ES-I3 (cell line): ENCODE measurements around the gene C10orf67.

Source experiments
- H3K36me3 ChIP-seq: 2 replicates; pipeline ENCODE4 v1.6.1; 2013; ENCODE audit warnings: mild to moderate bottlenecking, low read length, control low read depth, moderate library complexity; ENCODE audit not compliant: insufficient read depth
- H3K4me1 ChIP-seq: 2 replicates; pipeline ENCODE4 v1.6.1; 2013; ENCODE audit warnings: mild to moderate bottlenecking, control low read depth, low read length; ENCODE audit not compliant: insufficient read depth
- H3K9ac ChIP-seq: 2 replicates; pipeline ENCODE4 v1.6.1; 2013; ENCODE audit warnings: low read depth, mild to moderate bottlenecking, low read length, moderate library complexity
- H3K9me3 ChIP-seq: 2 replicates; pipeline ENCODE4 v1.6.1; 2013; ENCODE audit warnings: mild to moderate bottlenecking, low read length, moderate library complexity; ENCODE audit not compliant: control insufficient read depth, insufficient read depth

C10orf67 gene

DNA sequence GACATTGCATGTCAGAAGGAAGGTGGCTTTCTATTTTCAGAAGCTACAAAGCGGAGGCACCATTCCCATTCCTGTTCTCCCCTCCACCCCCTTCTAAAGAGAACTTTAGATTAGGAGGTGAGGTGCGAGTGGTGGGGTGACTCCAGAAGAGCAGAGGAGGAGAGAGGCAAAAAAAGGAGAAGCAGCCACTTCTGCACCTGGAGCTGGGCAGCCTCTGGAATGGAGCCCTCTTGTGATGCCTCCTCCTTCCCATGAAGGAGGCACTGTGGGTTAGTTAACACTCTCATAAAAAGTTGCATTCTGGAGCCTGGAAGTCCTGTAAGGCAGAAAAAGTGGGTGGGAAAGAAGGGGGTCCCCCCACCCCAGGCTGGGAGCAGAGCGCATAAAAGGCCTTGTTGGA is 147.7 kb downstream of the C10orf67 start:
- Histone ChIP-seq H3K36me3 (no peaks in the 10 kb centered on the region), H3K4me1 (0 out of 2 replicates have a peak, but pooled peaks cover 9% of the 10 kb centered on the region), H3K9ac (no peak overlapping the region), H3K9me3 (no peaks in the 10 kb centered on the region)

DNA sequence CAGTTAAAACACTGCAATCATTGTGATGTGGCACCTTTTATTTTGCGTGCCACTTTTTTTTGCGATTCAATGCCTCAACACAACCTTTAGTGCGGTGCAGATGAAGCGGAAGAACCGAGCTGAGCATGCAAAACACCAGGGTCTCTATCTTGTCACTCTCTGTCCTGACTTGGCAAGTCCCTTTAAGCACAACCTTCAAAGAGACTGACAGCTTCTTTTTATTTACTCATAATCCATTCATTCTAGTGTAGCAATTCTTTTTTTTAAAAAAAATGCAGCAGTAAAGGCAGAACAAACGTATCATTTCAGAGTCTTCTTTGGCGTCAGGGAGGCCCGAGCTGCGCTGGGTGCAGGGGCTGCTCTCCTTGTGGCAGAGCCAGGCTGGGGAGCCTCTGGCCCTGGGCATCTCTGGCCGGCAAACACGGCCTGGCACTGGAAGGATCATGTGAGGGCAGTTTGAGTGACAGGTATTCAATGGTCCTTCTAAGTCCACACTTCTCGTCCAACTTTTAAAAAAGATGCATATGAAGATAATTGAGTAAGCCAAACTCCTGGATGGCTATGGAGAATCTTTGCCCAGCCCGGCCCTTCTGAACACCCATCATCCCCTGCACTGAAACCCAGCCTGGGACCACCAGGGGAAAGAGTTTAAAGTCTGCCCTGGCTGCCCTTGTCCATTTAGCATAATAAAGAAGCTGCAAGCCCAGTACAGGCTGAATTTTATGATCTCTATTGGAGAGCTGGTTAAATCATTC is 148.6 kb downstream of the C10orf67 start:
- Histone ChIP-seq H3K4me1 (0 out of 2 replicates have a peak, but pooled peaks cover 9% of the 10 kb centered on the region), H3K9ac (no peak overlapping the region), H3K9me3 (no peaks in the 10 kb centered on the region), H3K36me3 (no peaks in the 10 kb centered on the region)

DNA sequence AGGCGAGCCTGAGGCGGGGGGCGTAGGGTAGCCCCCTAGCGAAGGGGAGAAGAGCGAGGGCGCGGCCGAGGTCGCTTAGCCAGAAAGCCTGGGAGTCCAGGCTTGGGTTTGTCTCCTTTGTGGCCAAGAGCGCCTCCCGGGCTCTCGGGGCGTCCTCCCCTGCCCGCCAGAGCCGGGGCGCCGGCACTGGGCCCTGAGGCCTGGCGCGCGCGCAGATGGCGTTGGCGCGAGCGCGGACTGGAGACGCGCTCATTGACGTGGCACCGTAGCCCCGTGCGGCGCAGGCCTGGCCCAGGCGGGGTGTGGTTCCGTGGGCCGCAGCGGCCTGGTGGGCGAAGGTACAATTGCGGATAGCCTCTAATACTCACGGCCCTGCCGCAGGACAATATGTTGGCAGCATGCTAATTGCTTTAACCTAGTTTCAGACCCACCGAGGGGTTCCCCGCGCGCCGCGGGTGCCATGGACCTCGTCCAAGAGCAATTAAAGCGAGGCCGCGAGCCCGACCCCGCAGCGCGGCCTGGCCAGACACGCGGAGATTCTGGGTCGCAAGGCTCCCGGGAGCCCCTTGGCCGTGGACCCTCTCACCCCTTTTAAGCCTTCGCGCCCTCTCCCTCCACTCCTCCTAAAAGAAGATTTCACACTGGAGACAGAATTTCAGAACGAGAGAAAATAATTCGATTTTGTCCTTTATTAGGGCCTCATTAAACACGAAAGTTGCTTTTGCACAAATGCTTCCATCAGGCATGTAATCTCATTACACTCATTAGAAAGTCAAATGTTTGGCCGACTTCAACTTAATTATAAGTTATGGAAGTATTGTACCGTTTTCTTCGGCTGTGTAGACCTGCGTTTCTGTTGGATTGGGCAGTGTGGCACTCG is 149.4 kb downstream of the C10orf67 start:
- no peaks in the 10 kb centered on the region for H3K9me3 ChIP-seq
- peak overlapping the region; percentile 49; the same call in 1 of the 2 replicates for H3K9ac ChIP-seq
- no peaks in the 10 kb centered on the region for H3K36me3 ChIP-seq
- 0 out of 2 replicates have a peak, but pooled peaks cover 4% of the 10 kb centered on the region for H3K4me1 ChIP-seq

DNA sequence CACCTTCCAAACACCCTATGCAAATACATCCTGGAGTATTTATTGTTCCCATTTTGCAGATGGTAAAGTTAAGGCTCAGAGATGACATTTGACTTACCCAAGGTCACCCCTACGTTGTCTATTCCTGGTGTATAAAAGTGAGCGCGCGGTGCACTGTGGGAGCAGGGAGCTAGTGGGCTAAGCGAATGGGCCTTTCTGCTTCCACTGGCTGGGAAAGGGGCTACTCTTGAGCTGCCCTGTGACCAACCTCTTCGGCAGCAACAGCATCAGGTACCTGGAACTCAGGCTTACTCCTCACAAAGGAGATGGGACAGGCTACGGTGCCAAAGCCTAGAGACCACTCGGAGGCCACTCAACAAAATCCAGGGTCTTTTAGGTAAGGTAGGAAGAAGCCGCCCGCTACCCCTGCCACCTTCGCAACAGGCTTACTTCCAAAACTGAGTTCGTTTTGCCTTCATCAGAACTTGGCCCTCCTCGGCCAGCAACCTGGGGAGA is 150.1 kb downstream of the C10orf67 start:
- Histone ChIP-seq H3K36me3 (no peaks in the 10 kb centered on the region), H3K9me3 (no peaks in the 10 kb centered on the region), H3K9ac (peak overlapping the region; percentile 49; the same call in 1 of the 2 replicates), H3K4me1 (0 out of 2 replicates have a peak, but pooled peaks cover 4% of the 10 kb centered on the region)

DNA sequence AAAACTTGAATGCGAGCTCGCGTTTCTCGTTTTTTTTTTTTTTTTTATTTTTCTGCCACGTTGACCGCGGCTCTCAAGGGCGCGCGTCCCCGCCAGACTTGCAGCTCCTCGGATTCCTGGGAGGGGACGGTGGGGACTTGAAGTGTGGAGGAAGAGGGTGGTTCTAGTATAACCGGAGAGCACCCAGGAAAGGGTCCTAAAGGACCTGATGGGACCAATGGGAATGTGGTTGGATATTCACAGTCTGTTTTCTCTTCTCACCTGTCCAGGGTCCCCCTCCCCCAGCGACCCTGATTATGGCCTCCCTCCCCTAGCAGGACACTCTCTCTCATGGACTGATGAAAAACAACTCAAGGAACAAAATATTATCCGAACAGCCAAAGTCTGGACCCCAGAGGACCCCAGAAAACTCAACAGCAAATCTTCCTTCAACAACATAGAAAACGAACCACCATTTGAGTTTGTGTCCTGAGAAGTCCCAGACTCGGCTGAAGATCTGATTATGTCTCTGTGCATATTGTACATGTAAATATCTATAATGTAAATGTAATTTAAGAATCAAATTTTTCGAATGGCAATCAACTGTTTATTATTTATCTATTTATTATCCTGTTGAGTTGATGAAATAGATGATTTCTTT is 151.0 kb downstream of the C10orf67 start:
- H3K4me1 ChIP-seq: 0 out of 2 replicates have a peak, but pooled peaks cover 4% of the 10 kb centered on the region
- no peaks in the 10 kb centered on the region for H3K9me3 ChIP-seq
- peak overlapping the region; percentile 13; the same call in 1 of the 2 replicates for H3K9ac ChIP-seq
- no peaks in the 10 kb centered on the region for H3K36me3 ChIP-seq

DNA sequence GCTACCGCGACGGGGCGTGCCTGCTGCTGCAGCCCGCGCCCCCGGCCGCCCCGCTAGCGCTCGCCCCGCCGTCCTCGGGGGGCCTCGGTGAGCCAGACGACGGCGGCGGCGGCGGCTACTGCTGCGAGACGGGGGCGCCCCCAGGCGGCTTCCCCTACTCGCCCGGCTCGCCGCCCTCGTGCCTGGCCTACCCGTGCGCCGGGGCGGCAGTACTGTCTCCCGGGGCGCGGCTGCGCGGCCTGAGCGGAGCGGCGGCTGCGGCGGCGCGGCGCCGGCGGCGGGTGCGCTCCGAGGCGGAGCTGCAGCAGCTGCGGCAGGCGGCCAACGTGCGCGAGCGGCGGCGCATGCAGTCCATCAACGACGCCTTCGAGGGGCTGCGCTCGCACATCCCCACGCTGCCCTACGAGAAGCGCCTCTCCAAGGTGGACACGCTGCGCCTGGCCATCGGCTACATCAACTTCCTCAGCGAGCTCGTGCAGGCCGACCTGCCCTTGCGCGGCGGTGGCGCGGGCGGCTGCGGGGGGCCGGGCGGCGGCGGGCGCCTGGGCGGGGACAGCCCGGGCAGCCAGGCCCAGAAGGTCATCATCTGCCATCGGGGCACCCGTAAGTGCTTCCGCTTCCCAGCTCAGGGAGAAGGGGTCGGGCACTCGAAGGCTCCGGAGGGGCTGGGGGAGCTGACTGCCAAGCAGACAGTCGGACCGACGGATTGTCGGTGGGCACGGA is 151.7 kb downstream of the C10orf67 start:
- Histone ChIP-seq H3K36me3 (no peaks in the 10 kb centered on the region), H3K4me1 (0 out of 2 replicates have a peak, but pooled peaks cover 4% of the 10 kb centered on the region), H3K9ac (peak overlapping the region; percentile 37; the same call in 1 of the 2 replicates), H3K9me3 (no peaks in the 10 kb centered on the region)

DNA sequence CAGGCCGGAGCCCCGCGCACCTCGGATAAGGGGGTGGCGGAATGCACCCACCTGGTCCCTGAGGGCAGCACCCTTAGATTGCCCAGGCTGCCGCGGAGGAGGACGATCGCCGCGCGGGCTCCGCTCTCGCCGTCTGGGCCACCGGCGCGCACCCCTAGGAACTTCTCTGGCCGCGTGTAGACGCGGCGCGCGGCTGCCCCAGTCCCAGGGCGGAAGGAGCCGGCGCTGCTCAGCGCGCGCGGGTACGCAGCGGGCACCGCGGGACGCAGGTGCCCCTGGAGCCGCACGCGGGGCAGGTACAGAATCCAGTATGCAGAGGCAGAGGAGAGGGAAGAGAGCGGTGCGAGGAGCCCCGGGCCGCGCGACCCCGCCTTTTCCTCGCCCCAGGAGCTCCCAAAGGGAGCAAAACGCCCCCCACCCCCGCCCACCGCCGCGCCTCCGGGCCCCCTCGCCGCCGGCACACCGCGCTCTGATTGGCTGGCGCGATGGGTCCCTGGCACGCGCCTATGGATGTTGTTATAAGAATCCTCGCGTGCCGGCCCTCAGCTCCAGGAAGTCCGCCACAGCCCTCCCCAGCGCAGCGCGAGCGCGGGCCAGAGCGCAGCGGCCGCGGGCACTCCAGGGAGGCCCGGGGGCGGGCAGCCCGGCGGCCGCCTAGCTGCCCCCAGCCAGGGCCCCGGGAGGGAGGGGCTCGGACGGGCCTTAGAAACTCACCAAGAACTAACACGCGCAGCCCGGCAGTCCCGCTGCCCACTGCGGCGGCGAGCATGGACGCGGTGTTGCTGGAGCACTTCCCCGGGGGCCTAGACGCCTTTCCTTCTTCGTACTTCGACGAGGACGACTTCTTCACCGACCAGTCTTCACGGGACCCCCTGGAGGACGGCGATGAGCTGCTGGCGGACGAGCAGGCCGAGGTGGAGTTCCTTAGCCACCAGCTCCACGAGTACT is 152.6 kb downstream of the C10orf67 start, which contains the start of gene PTF1A:
Gene PTF1A, plus strand, starts transcription at position 549 of the 948 bp plus-strand sequence. Its CDS starts 219 bp downstream, at position 768.
- Histone ChIP-seq H3K36me3 (no peaks in the 10 kb centered on the region), H3K9me3 (no peaks in the 10 kb centered on the region), H3K4me1 (0 out of 2 replicates have a peak, but pooled peaks cover 4% of the 10 kb centered on the region), H3K9ac (peak within 1 kb of the TSS; percentile 37; the same call in 1 of the 2 replicates)

DNA sequence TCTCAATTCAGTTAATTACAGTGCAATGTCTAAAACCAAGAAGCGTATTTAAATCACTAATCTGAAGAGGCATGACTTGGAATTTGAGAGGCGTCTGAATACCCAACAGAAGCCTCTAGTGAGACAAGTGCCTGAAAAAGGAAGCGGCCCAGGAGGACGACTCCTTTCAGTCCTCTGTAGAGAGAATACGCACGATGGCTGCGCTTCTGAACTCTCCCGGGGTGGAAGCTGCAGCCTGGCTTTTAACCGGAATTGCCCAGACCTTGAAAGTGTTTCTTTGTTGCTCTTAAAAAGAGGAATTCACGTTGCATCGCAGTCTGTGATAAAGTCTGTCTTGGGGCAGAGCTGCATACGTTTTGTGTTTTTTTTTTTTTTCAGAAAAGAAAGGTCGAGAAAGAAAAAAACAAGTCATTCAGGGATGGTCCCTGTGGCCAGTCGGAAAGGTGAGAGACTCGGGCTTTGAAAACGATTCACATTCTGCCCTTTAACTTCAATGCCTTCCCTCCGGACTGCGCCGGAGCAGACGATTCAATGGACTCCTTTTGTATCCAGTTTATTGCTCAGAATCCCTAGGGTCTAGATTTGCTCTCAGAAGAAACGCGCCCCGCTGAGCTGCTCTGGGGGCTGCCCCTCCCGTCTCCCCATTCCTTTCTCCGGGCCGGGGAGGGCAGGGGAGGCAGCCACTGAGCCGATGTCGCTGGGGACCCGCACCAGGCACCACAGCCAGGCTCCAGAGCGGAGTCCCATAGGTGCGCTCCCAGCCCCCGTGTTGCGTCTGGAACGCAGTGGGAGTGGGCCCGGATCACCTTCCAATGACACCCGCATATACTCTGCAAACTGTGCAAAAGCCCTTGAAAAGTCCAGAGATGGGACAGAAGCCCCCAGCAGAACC is 153.5 kb downstream of the C10orf67 start:
- Histone ChIP-seq H3K9me3 (no peaks in the 10 kb centered on the region), H3K36me3 (no peaks in the 10 kb centered on the region), H3K9ac (peak overlapping the region; percentile 37; the same call in 1 of the 2 replicates), H3K4me1 (0 out of 2 replicates have a peak, but pooled peaks cover 4% of the 10 kb centered on the region)

DNA sequence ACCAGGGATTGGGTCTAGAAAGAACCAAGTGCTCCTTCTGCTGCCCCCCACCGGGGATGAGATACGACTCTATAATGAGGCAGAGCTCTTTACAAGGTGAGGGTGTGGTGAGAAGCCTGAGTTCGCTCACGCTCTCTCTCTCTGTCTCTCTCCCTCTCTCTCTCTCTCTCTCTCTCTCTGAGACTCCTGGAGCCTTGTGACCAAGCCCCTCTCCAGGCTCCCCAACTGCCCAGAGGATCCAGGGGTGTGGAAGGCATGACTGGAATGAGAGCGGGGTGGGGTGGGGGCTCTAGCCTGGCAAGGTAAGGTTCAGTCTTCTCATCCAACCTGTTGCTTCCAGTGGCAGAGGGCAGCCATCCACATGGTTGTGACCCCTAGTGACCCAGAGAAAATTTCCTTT is 155.6 kb downstream of the C10orf67 start:
- Histone ChIP-seq H3K9ac (no peak overlapping the region), H3K4me1 (no peaks in the 10 kb centered on the region), H3K9me3 (no peaks in the 10 kb centered on the region), H3K36me3 (no peaks in the 10 kb centered on the region)

DNA sequence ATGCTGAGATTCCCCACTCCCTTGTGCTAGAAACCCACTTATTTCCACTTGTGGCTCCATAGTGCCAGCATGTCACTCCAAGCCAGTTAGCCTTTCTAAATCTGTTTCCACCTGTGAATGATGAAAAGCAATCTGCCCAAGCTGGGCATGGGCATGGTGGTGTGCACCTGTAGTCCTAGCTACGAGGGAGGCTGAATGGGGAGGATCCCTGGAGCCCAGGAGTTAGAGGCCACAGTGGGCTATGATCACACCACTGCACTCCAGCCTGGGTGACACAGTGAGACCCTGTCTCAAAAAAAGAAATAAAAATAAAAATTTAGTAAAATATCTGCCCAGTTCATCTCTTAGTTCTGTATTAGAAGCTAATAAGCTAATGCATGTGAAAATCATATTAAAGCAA is 157.4 kb downstream of the C10orf67 start:
- H3K4me1 ChIP-seq: no peaks in the 10 kb centered on the region
- H3K9ac ChIP-seq: no peak overlapping the region
- H3K36me3 ChIP-seq: no peaks in the 10 kb centered on the region
- H3K9me3 ChIP-seq: no peaks in the 10 kb centered on the region

DNA sequence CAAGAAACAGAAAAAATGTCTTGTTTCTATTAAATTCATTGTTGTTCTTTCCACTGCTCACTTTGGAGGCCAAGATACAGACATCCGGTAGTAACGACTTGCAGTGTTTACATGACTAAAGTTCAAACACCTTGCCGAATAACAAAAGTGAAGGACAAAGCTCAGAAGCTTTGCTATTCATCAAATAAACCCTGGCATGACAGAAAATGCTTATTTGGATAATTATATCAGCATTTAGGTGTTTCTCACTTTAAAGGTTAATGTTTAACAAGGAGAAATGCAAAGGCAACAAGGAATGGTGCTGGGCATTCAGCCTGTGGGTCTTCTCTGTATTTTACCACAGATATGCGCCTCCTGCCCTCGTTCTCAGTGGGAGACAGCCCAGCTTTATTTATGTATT is 157.9 kb downstream of the C10orf67 start:
- no peaks in the 10 kb centered on the region for H3K9me3 ChIP-seq
- H3K9ac ChIP-seq: no peak overlapping the region
- H3K36me3 ChIP-seq: no peaks in the 10 kb centered on the region
- no peaks in the 10 kb centered on the region for H3K4me1 ChIP-seq

DNA sequence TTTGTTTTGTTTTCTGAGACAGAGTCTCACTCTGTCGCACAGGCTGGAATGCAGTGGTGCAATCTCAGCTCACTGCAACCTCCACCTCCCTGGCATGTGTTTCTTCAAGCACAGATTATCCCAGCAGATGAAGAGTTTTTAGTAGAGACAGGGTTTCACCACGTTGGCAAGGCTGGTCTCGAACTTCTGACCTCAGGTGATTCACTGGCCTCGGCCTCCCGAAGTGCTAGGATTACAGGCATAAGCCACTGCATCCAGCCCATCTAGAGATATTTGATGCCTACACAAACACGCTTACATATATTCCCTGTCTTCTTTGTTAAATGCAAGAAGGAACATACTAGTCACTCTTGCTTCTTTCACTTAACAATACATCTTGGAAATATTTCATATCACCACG is 158.4 kb downstream of the C10orf67 start:
- Histone ChIP-seq H3K4me1 (no peaks in the 10 kb centered on the region), H3K9me3 (no peaks in the 10 kb centered on the region), H3K36me3 (no peaks in the 10 kb centered on the region), H3K9ac (no peak overlapping the region)
